Fibroblast of lung (primary cell): ENCODE data around the gene FARP1. TPM values are rescaled to one million over a fixed set of nuclear protein-coding genes. Genes with fewer than 3 reads are reported as not detected.

Source experiments
- DNase-seq, 2 donors: peaks; one replicate each; pipeline versions ENCODE4 v3.0.0 to v3.0.0-alpha.2; 2010; ENCODE audit warnings: low read depth in 2 of 2
- H2AFZ ChIP-seq: 2 replicates; pipeline ENCODE4 v1.5.1; 2012; ENCODE audit warnings: low read length, control low read depth, inconsistent platforms
- H3K27ac ChIP-seq: 2 replicates; pipeline ENCODE4 v1.5.1; 2011; ENCODE audit warnings: low read length, control low read depth; ENCODE audit not compliant: insufficient read depth
- H3K27me3 ChIP-seq: 2 replicates; pipeline ENCODE4 v1.5.1; 2011; ENCODE audit warnings: mild to moderate bottlenecking, low read length; ENCODE audit not compliant: control insufficient read depth, insufficient read depth
- H3K36me3 ChIP-seq: 2 replicates; pipeline ENCODE4 v1.5.1; 2011; ENCODE audit warnings: low read length; ENCODE audit not compliant: control insufficient read depth, insufficient read depth
- H3K4me1 ChIP-seq: 2 replicates; pipeline ENCODE4 v1.5.1; 2011; ENCODE audit warnings: low read length; ENCODE audit not compliant: control insufficient read depth, insufficient read depth; ENCODE audit errors: extremely low read depth
- H3K4me2 ChIP-seq: 2 replicates; pipeline ENCODE4 v1.5.1; 2011; ENCODE audit warnings: low read length, control low read depth; ENCODE audit not compliant: insufficient read depth; ENCODE audit errors: extremely low read depth
- H3K4me3 ChIP-seq, 4 experiments: fragments of 200-600 bp in 1 of 4; sonication (generic) in 1 of 4; replicated peaks in 1 of 4; 2 replicates each; pipeline ENCODE4 v1.5.1; 2011 to 2016; ENCODE audit warnings: low read length in 4 of 4, low read depth in 3 of 4, mild to moderate bottlenecking in 3 of 4, control low read depth in 2 of 4, inconsistent platforms in 1 of 4, mixed read lengths in 1 of 4; ENCODE audit not compliant: insufficient read depth in 1 of 4; ENCODE audit errors: control extremely low read depth in 1 of 4
- H3K79me2 ChIP-seq: 2 replicates; pipeline ENCODE4 v1.5.1; 2012; ENCODE audit warnings: mild to moderate bottlenecking, low read length, inconsistent platforms; ENCODE audit not compliant: control insufficient read depth, insufficient read depth
- H3K9ac ChIP-seq: 2 replicates; pipeline ENCODE4 v1.5.1; 2011; ENCODE audit warnings: mild to moderate bottlenecking, low read length, control low read depth; ENCODE audit not compliant: insufficient read depth
- H3K9me3 ChIP-seq: 2 replicates; pipeline ENCODE4 v1.5.1; 2012; ENCODE audit warnings: low read depth, low read length; ENCODE audit not compliant: control insufficient read depth, insufficient read depth
- H4K20me1 ChIP-seq: 2 replicates; pipeline ENCODE4 v1.5.1; 2011; ENCODE audit warnings: low read length; ENCODE audit not compliant: control insufficient read depth, insufficient read depth; ENCODE audit errors: extremely low read depth
- CTCF ChIP-seq, 2 donors: IDR thresholded peaks in 1 of 2; conservative IDR thresholded peaks in 1 of 2; 1 replicate in 1 of 2; 2 replicates in 1 of 2; pipeline ENCODE4 v1.5.1; 2011 to 2012; ENCODE audit warnings: low read length in 2 of 2, control low read depth in 1 of 2, inconsistent platforms in 1 of 2, low read depth in 1 of 2, mild to moderate bottlenecking in 1 of 2
- EZH2 ChIP-seq: IDR thresholded peaks from 2 replicates; pipeline ENCODE4 v1.5.1; 2012; ENCODE audit warnings: low read length, control low read depth, mild to moderate bottlenecking; ENCODE audit errors: missing control alignments
- polyA plus RNA-seq, 2 donors: library from polyadenylated mRNA; depleted of rRNA in 1 of 2; stranded (reverse) in 1 of 2; unstranded in 1 of 2; fragments of >200 nt; gene quantifications; 2 replicates each; pipeline ENCODE4 v1.2.1, GENCODE V29; 2011 to 2012; ENCODE audit warnings: missing spikeins in 1 of 2
- total RNA-seq: library from RNA; depleted of rRNA; stranded (reverse); fragments of >200 nt; gene quantifications from 2 replicates; pipeline ENCODE4 v1.2.1, GENCODE V29; 2014

Gene FARP1
- total and polyA plus RNA-seq, 2 donors (not counting 1 experiment from before 2014, with no cell fraction given), result 50.9 to 199 TPM

GRCh38 chr13:98432638-98433037 lies 289.7 kb downstream of the FARP1 start:
- Histone ChIP-seq H3K9me3 (no peaks in the 10 kb centered on the region), H3K4me1 (no peaks in the 10 kb centered on the region), H3K4me3 (no peak overlapping the region), H3K27ac (no peak overlapping the region), H2AFZ (no peak overlapping the region), H4K20me1 (no peaks in the 10 kb centered on the region), H3K36me3 (peaks cover 18% of the 10 kb centered on the region), H3K27me3 (no peaks in the 10 kb centered on the region), H3K4me2 (no peak overlapping the region), H3K79me2 (no peaks in the 10 kb centered on the region), H3K9ac (no peak overlapping the region)
- no peak for DNase-seq
- TF ChIP-seq EZH2 (no peak), CTCF (conservative IDR thresholded peaks at IDR 0.05 in 1 of 2, IDR thresholded peaks at IDR 0.05 in 1 of 2; ENCODE audit: low read depth in 1 of 2, low read length in 2 of 2) (no peak)

- no peak overlapping the region for H3K4me3 ChIP-seq
- no peaks in the 10 kb centered on the region for H3K79me2 ChIP-seq
- no peak for DNase-seq
- H3K4me1 ChIP-seq, result no peaks in the 10 kb centered on the region
- H4K20me1 ChIP-seq, result no peaks in the 10 kb centered on the region
- peaks cover 13% of the 10 kb centered on the region for H3K36me3 ChIP-seq
- H3K4me2 ChIP-seq, result no peak overlapping the region
- no peaks in the 10 kb centered on the region for H3K27me3 ChIP-seq
- H3K9me3 ChIP-seq, result no peaks in the 10 kb centered on the region
- TF ChIP-seq CTCF (conservative IDR thresholded peaks at IDR 0.05 in 1 of 2, IDR thresholded peaks at IDR 0.05 in 1 of 2; ENCODE audit: low read depth in 1 of 2, low read length in 2 of 2) (no peak), EZH2 (no peak)
- no peak overlapping the region for H3K27ac ChIP-seq
- no peak overlapping the region for H2AFZ ChIP-seq
- no peak overlapping the region for H3K9ac ChIP-seq
These were observed 290.8 kb downstream of the FARP1 start for GRCh38 chr13:98433654-98434053.

GRCh38 chr13:98434060-98434459 lies 291.2 kb downstream of the FARP1 start:
- Histone ChIP-seq H3K4me3 (no peak overlapping the region), H3K27ac (no peak overlapping the region), H3K9ac (no peak overlapping the region), H3K4me2 (no peak overlapping the region), H4K20me1 (no peaks in the 10 kb centered on the region), H3K27me3 (no peaks in the 10 kb centered on the region), H3K9me3 (no peaks in the 10 kb centered on the region), H3K4me1 (no peaks in the 10 kb centered on the region), H3K79me2 (no peaks in the 10 kb centered on the region), H2AFZ (no peak overlapping the region), H3K36me3 (peaks cover 17% of the 10 kb centered on the region)
- TF ChIP-seq CTCF (conservative IDR thresholded peaks at IDR 0.05 in 1 of 2, IDR thresholded peaks at IDR 0.05 in 1 of 2; ENCODE audit: low read depth in 1 of 2, low read length in 2 of 2) (no peak), EZH2 (no peak)
- no peak for DNase-seq
